Trophoblast cell (in vitro differentiated cells and primary cell): ENCODE measurements around the gene FAM168A.
A peak's percentile ranks its signal among the peaks of the same experiment; 100 is the strongest.

Experiments used
- DNase-seq, 2 donors: peaks; one replicate each; pipeline ENCODE4 v3.0.0-alpha.2; 2016
- H2AFZ ChIP-seq: 2 replicates; pipeline ENCODE4 v1.6.1; 2013; ENCODE audit warnings: low read length, moderate library complexity, mild to moderate bottlenecking; ENCODE audit not compliant: insufficient read depth, poor library complexity
- H2AK5ac ChIP-seq: 2 replicates; pipeline ENCODE4 v1.6.1; 2013; ENCODE audit warnings: mild to moderate bottlenecking, low read length
- H2BK120ac ChIP-seq: 2 replicates; pipeline ENCODE4 v1.6.1; 2013; ENCODE audit warnings: low read length, mild to moderate bottlenecking, moderate library complexity; ENCODE audit not compliant: insufficient read depth, poor library complexity
- H2BK12ac ChIP-seq: 2 replicates; pipeline ENCODE4 v1.6.1; 2013; ENCODE audit warnings: mild to moderate bottlenecking, low read length, moderate library complexity
- H2BK5ac ChIP-seq: 2 replicates; pipeline ENCODE4 v1.6.1; 2013; ENCODE audit warnings: low read length, low read depth, moderate library complexity, mild to moderate bottlenecking; ENCODE audit not compliant: poor library complexity
- H3K14ac ChIP-seq: 2 replicates; pipeline ENCODE4 v1.6.1; 2013; ENCODE audit warnings: mild to moderate bottlenecking, low read length
- H3K18ac ChIP-seq: 2 replicates; pipeline ENCODE4 v1.6.1; 2013; ENCODE audit warnings: mild to moderate bottlenecking, low read length
- H3K23ac ChIP-seq: 2 replicates; pipeline ENCODE4 v1.6.1; 2013; ENCODE audit warnings: low read length
- H3K27ac ChIP-seq: 2 replicates; pipeline ENCODE4 v1.5.1; 2013; ENCODE audit warnings: low read depth, mild to moderate bottlenecking, inconsistent platforms, low read length, moderate library complexity
- H3K27me3 ChIP-seq: 2 replicates; pipeline ENCODE4 v1.6.1; 2013; ENCODE audit warnings: inconsistent platforms, mild to moderate bottlenecking, low read length, moderate library complexity; ENCODE audit not compliant: insufficient read depth
- H3K36me3 ChIP-seq, 2 experiments: 1 replicate in 1 of 2; 2 replicates in 1 of 2; pipeline ENCODE4 v1.6.1; 2013; ENCODE audit warnings: low read length in 2 of 2, mild to moderate bottlenecking in 2 of 2, moderate library complexity in 1 of 2; ENCODE audit not compliant: insufficient read depth in 2 of 2, control insufficient read depth in 1 of 2
- H3K4ac ChIP-seq: 2 replicates; pipeline ENCODE4 v1.6.1; 2013; ENCODE audit warnings: low read depth, mild to moderate bottlenecking, low read length, moderate library complexity
- H3K4me1 ChIP-seq, 2 experiments: 1 replicate in 1 of 2; 2 replicates in 1 of 2; pipeline ENCODE4 v1.6.1; 2013; ENCODE audit warnings: low read length in 2 of 2, mild to moderate bottlenecking in 2 of 2, moderate library complexity in 1 of 2; ENCODE audit not compliant: insufficient read depth in 2 of 2, control insufficient read depth in 1 of 2
- H3K4me2 ChIP-seq: 2 replicates; pipeline ENCODE4 v1.6.1; 2013; ENCODE audit warnings: inconsistent platforms, mild to moderate bottlenecking, low read length, moderate library complexity
- H3K4me3 ChIP-seq: 2 replicates; pipeline ENCODE4 v1.5.1; 2013; ENCODE audit warnings: mild to moderate bottlenecking, low read depth, low read length, inconsistent platforms
- H3K79me1 ChIP-seq: one replicate; pipeline ENCODE4 v1.6.1; 2013; ENCODE audit warnings: low read length
- H3K79me2 ChIP-seq: 2 replicates; pipeline ENCODE4 v1.6.1; 2013; ENCODE audit warnings: low read length, mild to moderate bottlenecking; ENCODE audit not compliant: control insufficient read depth, insufficient read depth, poor library complexity
- H3K9ac ChIP-seq: 2 replicates; pipeline ENCODE4 v1.6.1; 2013; ENCODE audit warnings: mild to moderate bottlenecking, low read length
- H3K9me3 ChIP-seq: 2 replicates; pipeline ENCODE4 v1.6.1; 2013; ENCODE audit warnings: low read depth, mild to moderate bottlenecking, control low read depth, inconsistent platforms, low read length; ENCODE audit not compliant: insufficient read depth
- H4K12ac ChIP-seq: 2 replicates; pipeline ENCODE4 v1.6.1; 2013; ENCODE audit warnings: low read depth, mild to moderate bottlenecking, low read length, moderate library complexity
- H4K8ac ChIP-seq: 2 replicates; pipeline ENCODE4 v1.6.1; 2013; ENCODE audit warnings: low read depth, mild to moderate bottlenecking, low read length, moderate library complexity
- H4K91ac ChIP-seq: one replicate; pipeline ENCODE4 v1.6.1; 2013; ENCODE audit warnings: low read depth, mild to moderate bottlenecking, low read length, moderate library complexity
- WGBS: extraction: QIAGEN DNeasy Blood & Tissue Kit; methylation state at CpG from one replicate; pipeline ENCODE4 v1.1.7; 2013; ENCODE audit warnings: missing lambda C conversion rate; ENCODE audit not compliant: insufficient read length, insufficient coverage; ENCODE audit errors: extremely low coverage; 5-methylcytosine and 5-hydroxymethylcytosine counted together

Gene FAM168A

GRCh38 chr11:73393479-73394415, 204.2 kb downstream of the FAM168A start:
- Histone ChIP-seq H2AFZ (no peak overlapping the region), H4K12ac (no peak overlapping the region), H2BK5ac (no peak overlapping the region), H3K4me2 (no peak overlapping the region), H3K27ac (no peak overlapping the region), H3K9me3 (peaks cover 8% of the 10 kb centered on the region), H2AK5ac (no peak overlapping the region), H3K9ac (no peak overlapping the region), H3K18ac (no peak overlapping the region), H3K4ac (no peak overlapping the region), H2BK120ac (no peak overlapping the region), H3K79me2 (no peaks in the 10 kb centered on the region), H4K91ac (no peak overlapping the region), H3K36me3 (peaks cover 29 to 39% of the 10 kb centered on the region in 2 experiments), H3K23ac (no peak overlapping the region), H4K8ac (no peak overlapping the region), H3K4me3 (no peak overlapping the region), H3K4me1 (peaks cover 0 to under 1% of the 10 kb centered on the region in 2 experiments), H2BK12ac (no peak overlapping the region), H3K79me1 (no peaks in the 10 kb centered on the region), H3K27me3 (no peaks in the 10 kb centered on the region), H3K14ac (no peak overlapping the region)
- peak; percentile 89 to 90 for DNase-seq
- WGBS: no CpG with 5 or more reads among the region's 16 CpGs

DNA sequence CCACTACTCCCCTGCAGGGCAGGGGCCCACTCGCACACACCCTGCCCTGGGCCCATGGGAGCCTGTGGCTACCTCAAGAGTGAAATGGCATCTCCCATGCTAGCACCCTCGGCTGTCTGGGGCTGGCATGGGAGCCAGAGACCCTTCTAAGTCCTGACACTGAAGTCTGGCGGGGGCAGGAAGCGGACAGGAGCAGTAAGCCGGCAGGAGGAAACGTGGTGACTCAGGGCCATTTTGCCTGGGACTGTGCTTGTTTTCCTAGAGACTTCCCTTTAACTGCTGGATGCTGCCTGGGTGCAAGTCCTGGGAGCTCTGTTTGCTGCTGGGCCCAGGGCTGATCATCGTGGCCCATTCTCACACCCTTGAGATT, 204.9 kb downstream of the FAM168A start:
- Histone ChIP-seq H3K14ac (no peak overlapping the region), H3K4ac (no peak overlapping the region), H3K27me3 (no peaks in the 10 kb centered on the region), H2AK5ac (peak overlapping the region; percentile 7), H2BK120ac (no peak overlapping the region), H2AFZ (no peak overlapping the region), H3K79me2 (no peaks in the 10 kb centered on the region), H3K36me3 (peaks cover 29 to 39% of the 10 kb centered on the region in 2 experiments), H3K9ac (no peak overlapping the region), H3K23ac (no peak overlapping the region), H4K12ac (no peak overlapping the region), H3K4me3 (no peak overlapping the region), H3K4me2 (no peak overlapping the region), H3K9me3 (peaks cover 8% of the 10 kb centered on the region), H3K27ac (no peak overlapping the region), H2BK5ac (no peak overlapping the region), H4K91ac (no peak overlapping the region), H3K18ac (no peak overlapping the region), H4K8ac (no peak overlapping the region), H2BK12ac (no peak overlapping the region), H3K79me1 (no peaks in the 10 kb centered on the region), H3K4me1 (peaks cover 2 to 4% of the 10 kb centered on the region in 2 experiments)
- no peak for DNase-seq
- WGBS: no CpG with 5 or more reads among the region's 7 CpGs

GRCh38 chr11:73392108-73393010, 205.6 kb downstream of the FAM168A start:
- no peak overlapping the region for H2AK5ac ChIP-seq
- no CpG with 5 or more reads among the region's 31 CpGs for WGBS
- no peak overlapping the region for H3K18ac ChIP-seq
- peaks cover 2 to 6% of the 10 kb centered on the region in 2 experiments for H3K4me1 ChIP-seq
- H2BK12ac ChIP-seq: no peak overlapping the region
- no peaks in the 10 kb centered on the region for H3K79me1 ChIP-seq
- no peak overlapping the region for H3K23ac ChIP-seq
- H4K12ac ChIP-seq: no peak overlapping the region
- no peak overlapping the region for H3K4me2 ChIP-seq
- H3K9ac ChIP-seq: no peak overlapping the region
- no peaks in the 10 kb centered on the region for H3K79me2 ChIP-seq
- no peak overlapping the region for H2BK120ac ChIP-seq
- no peak overlapping the region for H4K91ac ChIP-seq
- no peak overlapping the region for H2AFZ ChIP-seq
- DNase-seq: no peak
- no peak overlapping the region for H3K4me3 ChIP-seq
- H3K36me3 ChIP-seq: peaks cover 29 to 41% of the 10 kb centered on the region in 2 experiments
- H4K8ac ChIP-seq: no peak overlapping the region
- H3K27ac ChIP-seq: no peak overlapping the region
- H3K27me3 ChIP-seq: no peaks in the 10 kb centered on the region
- H3K4ac ChIP-seq: no peak overlapping the region
- no peak overlapping the region for H3K14ac ChIP-seq
- no peak overlapping the region for H2BK5ac ChIP-seq
- H3K9me3 ChIP-seq: peaks cover 6% of the 10 kb centered on the region

DNA sequence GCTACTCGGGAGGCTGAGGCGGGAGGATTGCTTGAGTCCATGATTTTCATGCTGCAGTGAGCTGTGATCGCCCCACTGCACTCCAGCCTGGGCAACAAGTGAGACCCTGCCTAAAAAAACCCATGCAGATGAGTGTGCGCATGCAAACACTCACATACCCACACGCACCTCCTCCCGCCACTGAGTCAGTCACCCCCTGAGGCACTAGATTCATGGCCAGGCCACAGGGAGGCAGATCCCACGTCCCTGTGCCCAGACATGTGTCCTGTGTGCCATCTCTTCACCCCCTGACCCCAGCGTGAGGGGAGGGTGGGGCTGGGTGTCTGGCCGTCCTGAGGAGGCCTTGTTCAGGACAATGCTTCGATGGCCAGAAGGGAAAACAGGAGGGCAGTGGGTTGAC, 206.2 kb downstream of the FAM168A start:
- Histone ChIP-seq H3K18ac (no peak overlapping the region), H3K14ac (no peak overlapping the region), H2BK120ac (no peak overlapping the region), H3K9ac (no peak overlapping the region), H3K27me3 (no peaks in the 10 kb centered on the region), H2BK5ac (no peak overlapping the region), H3K79me2 (no peaks in the 10 kb centered on the region), H3K4me1 (peaks cover 2 to 6% of the 10 kb centered on the region in 2 experiments), H4K12ac (no peak overlapping the region), H3K23ac (no peak overlapping the region), H2AFZ (no peak overlapping the region), H3K27ac (no peak overlapping the region), H3K36me3 (peaks cover 26 to 38% of the 10 kb centered on the region in 2 experiments), H3K79me1 (no peaks in the 10 kb centered on the region), H3K4me2 (no peak overlapping the region), H4K91ac (no peak overlapping the region), H2AK5ac (no peak overlapping the region), H3K4me3 (no peak overlapping the region), H3K4ac (no peak overlapping the region), H4K8ac (no peak overlapping the region), H3K9me3 (peaks cover 4% of the 10 kb centered on the region), H2BK12ac (no peak overlapping the region)
- WGBS: no CpG with 5 or more reads among the region's 10 CpGs
- DNase-seq: peak in 1 of 2 donors; percentile 56
